ENCODE results near the gene CDH26. TPM values are rescaled to one million over a fixed set of nuclear protein-coding genes. Genes with fewer than 3 reads are reported as not detected.
A peak's percentile ranks its signal among the peaks of the same experiment; 100 is the strongest.

CDH26 gene
- total RNA-seq, 1 experiment from 2014 or later = 1.0 TPM

GRCh38 chr20:60053125-60053817, 95.0 kb downstream of the CDH26 start:
- H3K9me3 Mint-ChIP-seq = peaks cover 17% of the 10 kb centered on the region
- peaks cover 6% of the 10 kb centered on the region; the same call in 1 of the 2 replicates for H3K27me3 Mint-ChIP-seq (ENCODE audit: low read depth)
- H3K36me3 Mint-ChIP-seq = no peaks in the 10 kb centered on the region
- TF ChIP-seq GABPB1 (CRISPR knock-in tag; IDR thresholded peaks at IDR 0.05) (0 out of 2 replicates have a peak, but pooled peaks have one; percentile 14), ZNF671 (CRISPR knock-in tag; IDR thresholded peaks at IDR 0.05) (no peak)
- TF ChIP-seq, protein P1, sequence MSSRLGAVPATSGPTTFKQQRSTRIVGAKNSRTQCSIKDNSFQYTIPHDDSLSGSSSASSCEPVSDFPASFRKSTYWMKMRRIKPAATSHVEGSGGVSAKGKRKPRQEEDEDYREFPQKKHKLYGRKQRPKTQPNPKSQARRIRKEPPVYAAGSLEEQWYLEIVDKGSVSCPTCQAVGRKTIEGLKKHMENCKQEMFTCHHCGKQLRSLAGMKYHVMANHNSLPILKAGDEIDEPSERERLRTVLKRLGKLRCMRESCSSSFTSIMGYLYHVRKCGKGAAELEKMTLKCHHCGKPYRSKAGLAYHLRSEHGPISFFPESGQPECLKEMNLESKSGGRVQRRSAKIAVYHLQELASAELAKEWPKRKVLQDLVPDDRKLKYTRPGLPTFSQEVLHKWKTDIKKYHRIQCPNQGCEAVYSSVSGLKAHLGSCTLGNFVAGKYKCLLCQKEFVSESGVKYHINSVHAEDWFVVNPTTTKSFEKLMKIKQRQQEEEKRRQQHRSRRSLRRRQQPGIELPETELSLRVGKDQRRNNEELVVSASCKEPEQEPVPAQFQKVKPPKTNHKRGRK (CRISPR knock-in tag; IDR thresholded peaks at IDR 0.05; ENCODE audit: borderline replicate concordance) = no peak
- CTCF ChIA-PET = no interaction called here
- no peak overlapping the region for H3K4me3 Mint-ChIP-seq
- H3K27ac Mint-ChIP-seq = no peak overlapping the region
- ATAC-seq (no peak), DNase-seq (ENCODE audit: low spot score) (no peak)
- H3K4me1 Mint-ChIP-seq = peaks cover 8% of the 10 kb centered on the region
- POLR2A ChIA-PET = no interaction called here

DNA sequence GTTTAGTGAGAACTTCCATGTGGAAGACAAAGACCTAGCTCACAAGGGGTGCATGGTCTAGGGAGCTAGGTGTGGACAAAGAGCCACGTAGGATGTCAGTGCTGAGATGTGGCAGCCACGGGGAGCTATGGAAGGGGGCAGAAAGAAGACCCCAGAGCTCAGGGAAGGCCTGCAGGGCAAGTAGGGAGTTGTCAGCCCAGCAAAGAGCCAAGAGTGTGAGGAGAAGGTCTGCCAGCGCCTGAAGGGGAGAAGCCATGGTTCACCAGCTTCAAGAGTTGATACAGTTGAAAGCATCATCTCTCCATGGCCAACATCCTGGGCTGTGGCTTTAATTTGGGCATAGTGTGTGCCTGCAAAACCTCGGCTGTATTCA, 95.6 kb downstream of the CDH26 start:
- TF ChIP-seq, protein P1 (CRISPR knock-in tag; IDR thresholded peaks at IDR 0.05; ENCODE audit: borderline replicate concordance) = no peak
- TF ChIP-seq, protein P2, sequence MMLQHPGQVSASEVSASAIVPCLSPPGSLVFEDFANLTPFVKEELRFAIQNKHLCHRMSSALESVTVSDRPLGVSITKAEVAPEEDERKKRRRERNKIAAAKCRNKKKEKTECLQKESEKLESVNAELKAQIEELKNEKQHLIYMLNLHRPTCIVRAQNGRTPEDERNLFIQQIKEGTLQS (CRISPR knock-in tag; conservative IDR thresholded peaks at IDR 0.05) = no peak
- TF ChIP-seq IRF1 (CRISPR knock-in tag; IDR thresholded peaks at IDR 0.05) (no peak), RORB (CRISPR knock-in tag; IDR thresholded peaks at IDR 0.05) (no peak), TEAD1 (CRISPR knock-in tag; IDR thresholded peaks at IDR 0.05) (no peak), ZNF219 (CRISPR knock-in tag; IDR thresholded peaks at IDR 0.05; ENCODE audit: borderline replicate concordance) (no peak), FOXK1 (CRISPR knock-in tag; IDR thresholded peaks at IDR 0.05) (no peak), ESRRA (CRISPR knock-in tag; IDR thresholded peaks at IDR 0.05; ENCODE audit: borderline replicate concordance) (no peak), HMGA2 (CRISPR knock-in tag; IDR thresholded peaks at IDR 0.05) (no peak), ZBTB21 (CRISPR knock-in tag; IDR thresholded peaks at IDR 0.05; ENCODE audit: borderline replicate concordance) (no peak), ERG (CRISPR knock-in tag; IDR thresholded peaks at IDR 0.05) (no peak), ZBTB43 (CRISPR knock-in tag; IDR thresholded peaks at IDR 0.05) (no peak), FOXP1 (CRISPR knock-in tag; IDR thresholded peaks at IDR 0.05; ENCODE audit: borderline replicate concordance) (no peak), CBFB (CRISPR knock-in tag; IDR thresholded peaks at IDR 0.05; ENCODE audit: low read depth) (no peak)
- ChIA-PET POLR2A (no interaction called here), CTCF (no interaction called here)
- ATAC-seq = no peak
- no peak overlapping the region for H3K27ac Mint-ChIP-seq
- H3K4me3 Mint-ChIP-seq = no peak overlapping the region
- DNase-seq (ENCODE audit: low spot score) = no peak
- H3K9me3 Mint-ChIP-seq = peaks cover 13% of the 10 kb centered on the region
- H3K27me3 Mint-ChIP-seq (ENCODE audit: low read depth) = peaks cover 6% of the 10 kb centered on the region; the same call in 1 of the 2 replicates
- no peaks in the 10 kb centered on the region for H3K36me3 Mint-ChIP-seq
- peaks cover 13% of the 10 kb centered on the region for H3K4me1 Mint-ChIP-seq

All from WTC11 (cell line).